HL-60 (cell line): ENCODE results near the gene NFATC2IP.
"Not testable (repeated sequence)": the region's sequence is repeated elsewhere in the genome, so short reads cannot be mapped to it uniquely, and the experiment has no call there.

Experiments used
- DNase-seq, 2 experiments: peaks; one replicate each; pipeline ENCODE4 v3.0.0-alpha.2; 2010 to 2020; ENCODE audit warnings: low read depth in 1 of 2, low spot score in 1 of 2
- H3K27ac ChIP-seq: fragments of 250-450 bp; sonication (Bioruptor Pico); replicated peaks from 2 replicates; pipeline ENCODE4 v1.5.1; 2020; ENCODE audit warnings: mild to moderate bottlenecking, moderate library complexity
- H3K27me3 ChIP-seq: fragments of 250-450 bp; sonication (Bioruptor Pico); 2 replicates; pipeline ENCODE4 v1.5.1; 2021; ENCODE audit warnings: mild to moderate bottlenecking, moderate library complexity; ENCODE audit not compliant: insufficient read depth, poor library complexity, severe bottlenecking
- H3K4me3 ChIP-seq: replicated peaks from 2 replicates; pipeline ENCODE4 v1.5.1; 2011; ENCODE audit warnings: mild to moderate bottlenecking, control low read depth, low read length; ENCODE audit not compliant: insufficient read depth
- CTCF ChIP-seq: IDR thresholded peaks from one replicate; pipeline ENCODE4 v1.5.1; 2011; ENCODE audit warnings: low read length, control low read depth, inconsistent platforms; ENCODE audit not compliant: insufficient read depth
- GABPA ChIP-seq: IDR thresholded peaks from 2 replicates; pipeline ENCODE4 v1.6.1; 2012; ENCODE audit warnings: low read depth
- POLR2AphosphoS5 ChIP-seq: IDR thresholded peaks from 2 replicates; pipeline ENCODE4 v1.6.1; 2012; ENCODE audit warnings: low read depth
- REST ChIP-seq: IDR thresholded peaks from 2 replicates; pipeline ENCODE4 v1.6.1; 2012; ENCODE audit warnings: low read depth; ENCODE audit not compliant: insufficient replicate concordance
- SPI1 ChIP-seq: IDR thresholded peaks from 2 replicates; pipeline ENCODE4 v1.6.1; 2012; ENCODE audit warnings: low read depth, mild to moderate bottlenecking, borderline replicate concordance

NFATC2IP gene

GRCh38 chr16:28935924-28936783 is 14.6 kb upstream of the NFATC2IP start:
- peak; percentile 84 to 85 for DNase-seq
- peak overlapping the region; percentile 30; the same call in 1 of the 2 replicates for H3K27ac ChIP-seq
- H3K27me3 ChIP-seq: no peaks in the 10 kb centered on the region
- TF ChIP-seq POLR2AphosphoS5: peak; percentile 41; the same call in 1 of the 2 replicates
- peak; percentile 74; the same call in 1 of the 2 replicates for TF ChIP-seq SPI1
- no peak for TF ChIP-seq CTCF
- no peak for TF ChIP-seq GABPA
- peak overlapping the region; percentile 5 for H3K4me3 ChIP-seq

GRCh38 chr16:28936784-28937155 is 14.0 kb upstream of the NFATC2IP start:
- no peak overlapping the region for H3K27ac ChIP-seq

GRCh38 chr16:28937222-28937876 is 13.4 kb upstream of the NFATC2IP start:
- TF ChIP-seq SPI1 (no peak), GABPA (no peak), REST (no peak), POLR2AphosphoS5 (no peak), CTCF (no peak)
- DNase-seq: no peak
- Histone ChIP-seq H3K27ac (no peak overlapping the region), H3K27me3 (no peaks in the 10 kb centered on the region), H3K4me3 (no peak overlapping the region)

More at GRCh38 chr16:28936784-28937155, 14.0 kb upstream of the NFATC2IP start:
- DNase-seq: no peak
- H3K4me3 ChIP-seq: peak overlapping the region; percentile 5; the same call in 1 of the 2 replicates
- TF ChIP-seq SPI1 (no peak), POLR2AphosphoS5 (no peak)
- no peaks in the 10 kb centered on the region for H3K27me3 ChIP-seq

- H3K27me3 ChIP-seq: no peaks in the 10 kb centered on the region
- TF ChIP-seq GABPA (no peak), CTCF (no peak), POLR2AphosphoS5 (no peak), REST (no peak), SPI1 (no peak)
- H3K4me3 ChIP-seq: no peak overlapping the region
- DNase-seq: no peak
- no peak overlapping the region for H3K27ac ChIP-seq
Observed at GRCh38 chr16:28938721-28939120, 12.0 kb upstream of the NFATC2IP start.

- not testable (repeated sequence) for H3K27ac ChIP-seq, H3K27me3 ChIP-seq, H3K4me3 ChIP-seq, DNase-seq
Observed at GRCh38 chr16:28939825-28940224, 10.9 kb upstream of the NFATC2IP start.
